Activated naive CD4-positive, alpha-beta T cell treated with anti-CD3 and anti-CD28 coated beads, Interleukin-2, amount 10 ng/mL, durations not matched to agents 7 days and 5 days (primary cell): Measurements from ENCODE around the gene ASTN2.

Experiments used
- CTCF ChIA-PET: fragments of 350-600 bp; sonication (Branson Sonifier 250); formaldehyde crosslinking; loops from one replicate; lab custom pipeline; 2021; ENCODE audit warnings: antibody characterized with exemption; lab: Charles Lee
- DNase-seq: peaks from one replicate; pipeline ENCODE4 v3.0.0-alpha.2; 2020
- H3K27ac Mint-ChIP-seq: one replicate; pipeline ENCODE4 v1.8.0; 2021; ENCODE audit warnings: mild to moderate bottlenecking, moderate library complexity, mixed read lengths
- H3K27me3 Mint-ChIP-seq: one replicate; pipeline ENCODE4 v1.8.0; 2021; ENCODE audit warnings: mild to moderate bottlenecking, mixed read lengths
- H3K36me3 Mint-ChIP-seq: one replicate; pipeline ENCODE4 v1.8.0; 2021; ENCODE audit warnings: mixed read lengths
- H3K4me1 Mint-ChIP-seq: one replicate; pipeline ENCODE4 v1.8.0; 2021; ENCODE audit warnings: mixed read lengths
- H3K4me3 Mint-ChIP-seq: one replicate; pipeline ENCODE4 v1.8.0; 2021; ENCODE audit warnings: mild to moderate bottlenecking, moderate library complexity, mixed read lengths
- H3K9me3 Mint-ChIP-seq: one replicate; pipeline ENCODE4 v1.8.0; 2021; ENCODE audit warnings: mixed read lengths

The ASTN2 gene

GRCh38 chr9:117104716-117105495 lies 310.0 kb downstream of the ASTN2 start:
- Mint-ChIP-seq H3K27me3 (no peaks in the 10 kb centered on the region), H3K9me3 (peaks cover 3% of the 10 kb centered on the region), H3K27ac (no peak overlapping the region), H3K4me1 (no peaks in the 10 kb centered on the region), H3K4me3 (no peak overlapping the region), H3K36me3 (no peaks in the 10 kb centered on the region)
- CTCF ChIA-PET = no interaction called here
- DNase-seq = no peak

- H3K4me1 Mint-ChIP-seq = no peaks in the 10 kb centered on the region
- H3K4me3 Mint-ChIP-seq = no peak overlapping the region
- H3K27me3 Mint-ChIP-seq = no peaks in the 10 kb centered on the region
- peaks cover 3% of the 10 kb centered on the region for H3K9me3 Mint-ChIP-seq
- DNase-seq = no peak
- no peaks in the 10 kb centered on the region for H3K36me3 Mint-ChIP-seq
- no peak overlapping the region for H3K27ac Mint-ChIP-seq
- CTCF ChIA-PET = no interaction called here
These were observed 310.7 kb downstream of the ASTN2 start for GRCh38 chr9:117104206-117104605.

- no peak overlapping the region for H3K27ac Mint-ChIP-seq
- CTCF ChIA-PET = no interaction called here
These were observed 311.3 kb downstream of the ASTN2 start for GRCh38 chr9:117103438-117104110.

GRCh38 chr9:117101008-117101407 lies 313.8 kb downstream of the ASTN2 start:
- Mint-ChIP-seq H3K9me3 (no peaks in the 10 kb centered on the region), H3K27me3 (no peaks in the 10 kb centered on the region), H3K4me3 (no peak overlapping the region), H3K27ac (no peak overlapping the region), H3K4me1 (no peaks in the 10 kb centered on the region), H3K36me3 (no peaks in the 10 kb centered on the region)
- no peak for DNase-seq
- CTCF ChIA-PET = no interaction called here

More at GRCh38 chr9:117103438-117104110, 311.3 kb downstream of the ASTN2 start:
- DNase-seq = no peak
- H3K9me3 Mint-ChIP-seq = peaks cover 2% of the 10 kb centered on the region
- no peaks in the 10 kb centered on the region for H3K27me3 Mint-ChIP-seq
- H3K4me1 Mint-ChIP-seq = no peaks in the 10 kb centered on the region
- no peaks in the 10 kb centered on the region for H3K36me3 Mint-ChIP-seq
- no peak overlapping the region for H3K4me3 Mint-ChIP-seq

- CTCF ChIA-PET = no interaction called here
- H3K9me3 Mint-ChIP-seq = no peaks in the 10 kb centered on the region
- no peak for DNase-seq
- H3K27ac Mint-ChIP-seq = no peak overlapping the region
- no peaks in the 10 kb centered on the region for H3K27me3 Mint-ChIP-seq
- no peaks in the 10 kb centered on the region for H3K36me3 Mint-ChIP-seq
- H3K4me3 Mint-ChIP-seq = no peak overlapping the region
- H3K4me1 Mint-ChIP-seq = no peaks in the 10 kb centered on the region
These were observed 316.5 kb downstream of the ASTN2 start for GRCh38 chr9:117098331-117098730.

- no peaks in the 10 kb centered on the region for H3K27me3 Mint-ChIP-seq
- DNase-seq = no peak
- H3K9me3 Mint-ChIP-seq = no peaks in the 10 kb centered on the region
- CTCF ChIA-PET = no interaction called here
- no peaks in the 10 kb centered on the region for H3K36me3 Mint-ChIP-seq
- H3K4me1 Mint-ChIP-seq = no peaks in the 10 kb centered on the region
- no peak overlapping the region for H3K27ac Mint-ChIP-seq
- H3K4me3 Mint-ChIP-seq = no peak overlapping the region
These were observed 317.1 kb downstream of the ASTN2 start for GRCh38 chr9:117097761-117098160.

- DNase-seq = no peak
- Mint-ChIP-seq H3K27ac (no peak overlapping the region), H3K27me3 (no peaks in the 10 kb centered on the region), H3K4me1 (no peaks in the 10 kb centered on the region), H3K36me3 (no peaks in the 10 kb centered on the region), H3K4me3 (no peak overlapping the region), H3K9me3 (no peaks in the 10 kb centered on the region)
- CTCF ChIA-PET = no interaction called here
These were observed 318.7 kb downstream of the ASTN2 start for GRCh38 chr9:117096138-117096537.

GRCh38 chr9:117095081-117095480 lies 319.8 kb downstream of the ASTN2 start:
- H3K4me3 Mint-ChIP-seq = no peak overlapping the region
- H3K9me3 Mint-ChIP-seq = no peaks in the 10 kb centered on the region
- H3K27ac Mint-ChIP-seq = no peak overlapping the region
- no peaks in the 10 kb centered on the region for H3K36me3 Mint-ChIP-seq
- CTCF ChIA-PET = no interaction called here
- no peak for DNase-seq
- H3K4me1 Mint-ChIP-seq = no peaks in the 10 kb centered on the region
- no peaks in the 10 kb centered on the region for H3K27me3 Mint-ChIP-seq

GRCh38 chr9:117093891-117094844 lies 320.7 kb downstream of the ASTN2 start:
- Mint-ChIP-seq H3K27me3 (no peaks in the 10 kb centered on the region), H3K27ac (no peak overlapping the region), H3K4me1 (no peaks in the 10 kb centered on the region), H3K9me3 (no peaks in the 10 kb centered on the region), H3K36me3 (no peaks in the 10 kb centered on the region), H3K4me3 (no peak overlapping the region)
- no peak for DNase-seq
- CTCF ChIA-PET = no interaction called here

GRCh38 chr9:117092582-117092981 lies 322.3 kb downstream of the ASTN2 start:
- peaks cover 2% of the 10 kb centered on the region for H3K9me3 Mint-ChIP-seq
- no peak overlapping the region for H3K27ac Mint-ChIP-seq
- no peak overlapping the region for H3K4me3 Mint-ChIP-seq

GRCh38 chr9:117091529-117091928 lies 323.3 kb downstream of the ASTN2 start:
- CTCF ChIA-PET = no interaction called here
- Mint-ChIP-seq H3K4me3 (no peak overlapping the region), H3K36me3 (no peaks in the 10 kb centered on the region), H3K4me1 (no peaks in the 10 kb centered on the region), H3K9me3 (peaks cover 2% of the 10 kb centered on the region), H3K27me3 (no peaks in the 10 kb centered on the region), H3K27ac (no peak overlapping the region)
- no peak for DNase-seq

More at GRCh38 chr9:117092582-117092981, 322.3 kb downstream of the ASTN2 start:
- CTCF ChIA-PET = no interaction called here
- Mint-ChIP-seq H3K4me1 (no peaks in the 10 kb centered on the region), H3K36me3 (no peaks in the 10 kb centered on the region), H3K27me3 (no peaks in the 10 kb centered on the region)
- no peak for DNase-seq

GRCh38 chr9:117088786-117089185 lies 326.1 kb downstream of the ASTN2 start:
- Mint-ChIP-seq H3K36me3 (no peaks in the 10 kb centered on the region), H3K9me3 (peaks cover 2% of the 10 kb centered on the region), H3K27me3 (no peaks in the 10 kb centered on the region), H3K4me1 (no peaks in the 10 kb centered on the region), H3K27ac (peak overlapping the region; percentile 8), H3K4me3 (no peak overlapping the region)
- CTCF ChIA-PET = no interaction called here
- DNase-seq = no peak

- DNase-seq = no peak
- Mint-ChIP-seq H3K36me3 (no peaks in the 10 kb centered on the region), H3K4me1 (no peaks in the 10 kb centered on the region), H3K9me3 (peaks cover 2% of the 10 kb centered on the region), H3K27me3 (no peaks in the 10 kb centered on the region), H3K27ac (no peak overlapping the region), H3K4me3 (no peak overlapping the region)
- CTCF ChIA-PET = no interaction called here
These were observed 326.7 kb downstream of the ASTN2 start for GRCh38 chr9:117088140-117088539.

GRCh38 chr9:117084221-117084620 lies 330.6 kb downstream of the ASTN2 start:
- no peaks in the 10 kb centered on the region for H3K27me3 Mint-ChIP-seq
- no peak for DNase-seq
- no peak overlapping the region for H3K27ac Mint-ChIP-seq
- no peaks in the 10 kb centered on the region for H3K36me3 Mint-ChIP-seq
- H3K4me1 Mint-ChIP-seq = no peaks in the 10 kb centered on the region
- peaks cover 2% of the 10 kb centered on the region for H3K9me3 Mint-ChIP-seq
- CTCF ChIA-PET = no interaction called here
- no peak overlapping the region for H3K4me3 Mint-ChIP-seq
